SH-SY5Y (cell line): Measurements from ENCODE around the gene HTR4.

ENCODE experiments used
- GATA2 ChIP-seq: IDR thresholded peaks from 2 replicates; pipeline ENCODE4 v1.6.1; 2011; ENCODE audit warnings: mild to moderate bottlenecking, low read depth, low read length
- GATA3 ChIP-seq: IDR thresholded peaks from 2 replicates; pipeline ENCODE4 v1.6.1; 2011; ENCODE audit warnings: low read depth, mild to moderate bottlenecking, low read length, moderate library complexity

DNA sequence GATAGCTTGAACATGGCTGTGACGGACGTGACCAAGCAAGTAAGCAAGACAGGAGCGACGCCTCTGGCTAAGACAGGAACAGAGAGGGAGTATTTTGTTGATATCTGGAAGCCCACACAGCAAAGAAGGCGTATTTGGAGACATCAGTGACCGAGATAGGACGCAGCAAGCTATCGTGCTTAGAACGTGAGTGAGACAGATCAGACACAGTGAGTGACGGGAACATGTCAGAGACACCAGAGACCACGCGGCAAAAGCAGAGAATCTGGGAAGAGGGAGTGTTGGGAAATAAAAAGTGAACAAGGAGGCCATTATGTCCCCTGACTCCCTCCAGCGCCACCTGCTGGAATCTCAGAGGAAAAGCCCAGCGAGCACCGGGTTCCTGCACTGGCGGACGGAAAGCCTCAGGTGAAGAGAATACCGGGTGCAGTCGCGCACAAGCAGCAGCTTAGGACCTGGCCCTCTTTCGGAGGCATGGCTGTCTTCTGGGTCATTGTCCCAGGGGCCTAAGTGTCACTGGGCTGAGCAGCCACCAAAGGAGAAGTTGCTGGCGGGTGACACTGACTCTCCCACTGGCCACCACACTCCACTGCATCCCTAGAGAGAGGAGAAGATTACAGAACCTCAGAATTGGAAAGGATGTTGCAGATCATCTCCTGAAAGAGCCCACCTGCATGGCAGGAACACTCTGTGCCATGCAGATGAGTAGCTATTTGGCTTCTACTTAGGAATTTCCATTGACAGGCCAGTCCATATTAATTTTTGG is 171.4 kb downstream of the HTR4 start:
- TF ChIP-seq GATA2 (no peak), GATA3 (no peak)
